ENCODE data around the gene RMI1. TPM values are rescaled to one million over a fixed set of nuclear protein-coding genes. Genes with fewer than 3 reads are reported as not detected.

Gene RMI1
- total and polyA plus RNA-seq, 11 donors: 1.6 to 9.9 (median 5.7) TPM

DNA sequence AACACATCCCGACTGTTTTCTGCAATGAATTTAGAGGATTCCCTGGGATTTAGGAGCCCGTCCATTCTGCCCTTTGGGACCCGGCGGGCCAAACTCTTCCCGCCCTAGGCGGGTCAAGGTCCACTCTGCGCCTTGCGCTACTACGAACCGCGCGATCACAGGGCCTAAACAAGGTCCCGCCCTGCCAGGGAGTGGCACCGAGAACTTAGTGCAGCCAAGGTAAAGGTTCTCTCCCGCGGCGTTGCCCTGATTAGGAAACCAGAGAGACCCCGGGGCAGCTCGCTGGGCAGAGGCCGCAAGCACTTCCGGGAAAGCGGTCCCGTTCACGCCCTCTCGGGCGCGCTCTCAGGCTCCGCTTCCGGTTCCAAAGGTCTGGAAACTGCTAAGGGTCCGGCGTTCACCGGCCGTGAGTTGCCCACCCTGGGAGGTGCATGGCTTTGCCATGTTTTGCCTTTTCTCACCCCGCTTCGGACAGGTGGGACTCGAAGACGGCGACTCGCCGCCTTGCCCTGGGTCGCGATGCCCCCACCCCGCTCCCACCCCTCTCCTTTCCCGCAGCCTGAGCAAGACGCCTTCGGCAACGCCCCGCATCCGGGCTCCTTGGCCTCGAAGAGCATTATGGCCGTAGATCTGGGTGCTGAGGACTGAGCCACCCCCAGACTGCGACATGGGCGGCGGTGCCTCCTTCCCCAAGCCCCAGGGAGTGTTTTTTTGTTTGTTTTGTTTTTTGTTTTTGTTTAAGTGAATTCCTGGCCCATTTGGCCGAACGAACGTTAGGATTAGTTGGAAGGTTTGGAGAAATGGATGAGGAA lies 24.0 kb upstream of the RMI1 start:
- Histone ChIP-seq H3K27me3 (no peaks in the 10 kb centered on the region), H3K36me3 (peaks cover 0 to 34% (median 27%) of the 10 kb centered on the region in 9 donors), H3K9me3 (no peaks in the 10 kb centered on the region), H3K27ac (peak overlapping the region; percentile 19 to 93 (median 82)), H3K4me1 (peaks cover 0 to 21% (median 11%) of the 10 kb centered on the region in 12 donors), H3K4me3 (peak overlapping the region; percentile 35 to 95 (median 72))
- DNase-seq (peak; percentile 78 to 88 (median 84)), ATAC-seq (peak; percentile 86 to 96 (median 94))
- peak in 1 of 2 donors; percentile 14 for TF ChIP-seq POLR2A (IDR thresholded peaks at IDR 0.05)
- TF ChIP-seq CTCF (IDR thresholded peaks at IDR 0.05): no peak
- intact Hi-C loops (cut with DNase I): loop anchor here in 3 of 10 donors (1.0 to 10.0 kb wide), 4 partner anchors 24 to 218 kb away; partner anchors contain the start of genes HNRNPK (in 1 of the 3) and RMI1 (in 1 of the 3)
- WGBS, 4 donors: 2 to 4% (median 2%) methylated on average over 35 to 57 of the region's 57 CpGs

GRCh38 chr9:83957248-83957513 lies 23.4 kb upstream of the RMI1 start:
- H3K4me3 ChIP-seq: peak overlapping the region; percentile 35 to 95 (median 72)
- no peak for ATAC-seq
- peaks cover 0 to 29% (median 21%) of the 10 kb centered on the region in 9 donors for H3K36me3 ChIP-seq
- DNase-seq: no peak
- 56 to 81% (median 78%) methylated on average over 4 of the region's 4 CpGs for WGBS, 4 donors
- TF ChIP-seq POLR2A (IDR thresholded peaks at IDR 0.05) (no peak), CTCF (IDR thresholded peaks at IDR 0.05) (no peak)
- H3K27ac ChIP-seq: peak overlapping the region in 11 of 12 donors; percentile 73 to 93 (median 82)
- H3K9me3 ChIP-seq: no peaks in the 10 kb centered on the region
- no peaks in the 10 kb centered on the region for H3K27me3 ChIP-seq
- H3K4me1 ChIP-seq: peaks cover 0 to 21% (median 11%) of the 10 kb centered on the region in 12 donors
- intact Hi-C loops (cut with DNase I): loop anchor here in 2 of 10 donors (5.0 to 10.0 kb wide), 3 partner anchors 188 to 218 kb away; no protein-coding TSS in a partner anchor

- intact Hi-C loops (cut with DNase I): loop anchor here in 2 of 10 donors (5.0 to 10.0 kb wide), 3 partner anchors 186 to 216 kb away; no protein-coding TSS in a partner anchor
- Histone ChIP-seq H3K36me3 (peaks cover 0 to 10% (median 5%) of the 10 kb centered on the region in 9 donors), H3K27me3 (no peaks in the 10 kb centered on the region), H3K9me3 (no peaks in the 10 kb centered on the region), H3K4me1 (peaks cover 0 to 21% (median 11%) of the 10 kb centered on the region in 12 donors), H3K4me3 (no peak overlapping the region), H3K27ac (no peak overlapping the region)
- DNase-seq: no peak
- no peak for ATAC-seq
- no peak for TF ChIP-seq POLR2A (IDR thresholded peaks at IDR 0.05)
- no peak for TF ChIP-seq CTCF (IDR thresholded peaks at IDR 0.05)
- 56 to 66% (median 63%) methylated on average over 4 of the region's 4 CpGs for WGBS, 4 donors
These were observed 21.5 kb upstream of the RMI1 start for GRCh38 chr9:83959061-83959460.

GRCh38 chr9:83960991-83961390 lies 19.6 kb upstream of the RMI1 start:
- H3K36me3 ChIP-seq: peaks cover 0 to 6% (median under 1%) of the 10 kb centered on the region in 9 donors
- H3K27me3 ChIP-seq: no peaks in the 10 kb centered on the region
- TF ChIP-seq CTCF (IDR thresholded peaks at IDR 0.05) (no peak), POLR2A (IDR thresholded peaks at IDR 0.05) (no peak)
- intact Hi-C loops (cut with DNase I): no loop called here
- no peaks in the 10 kb centered on the region for H3K9me3 ChIP-seq
- H3K4me3 ChIP-seq: no peak overlapping the region
- DNase-seq: no peak
- no peak for ATAC-seq
- WGBS, 4 donors: 85 to 95% (median 92%) methylated on average over 5 of the region's 5 CpGs
- no peak overlapping the region for H3K27ac ChIP-seq
- peaks cover 0 to 8% (median 3%) of the 10 kb centered on the region in 12 donors for H3K4me1 ChIP-seq

All from heart left ventricle (tissue), 16 donors.